Bronchial epithelial cell (primary cell): ENCODE results near the gene CEP120. TPM values are rescaled to one million over a fixed set of nuclear protein-coding genes. Genes with fewer than 3 reads are reported as not detected.
"Not testable (repeated sequence)": the region's sequence is repeated elsewhere in the genome, so short reads cannot be mapped to it uniquely, and the experiment has no call there.

ENCODE experiments used
- DNase-seq: peaks from one replicate; pipeline ENCODE4 v3.0.0-alpha.2; 2010; ENCODE audit warnings: low read depth
- FAIRE-seq: peaks from 2 replicates; lab custom pipeline; 2011; peaks lifted over from hg19 to GRCh38; lab: Jason Lieb, UNC
- H3K27me3 ChIP-seq: 2 replicates; pipeline ENCODE4 v1.5.1; 2011; ENCODE audit warnings: low read length; ENCODE audit not compliant: control insufficient read depth, insufficient read depth
- H3K36me3 ChIP-seq: 2 replicates; pipeline ENCODE4 v1.5.1; 2011; ENCODE audit warnings: low read length; ENCODE audit not compliant: control insufficient read depth, insufficient read depth
- H3K4me3 ChIP-seq: 2 replicates; pipeline ENCODE4 v1.5.1; 2011; ENCODE audit warnings: mild to moderate bottlenecking, low read depth, low read length, control low read depth
- CTCF ChIP-seq: IDR thresholded peaks from 2 replicates; pipeline ENCODE4 v1.5.1; 2011; ENCODE audit warnings: mild to moderate bottlenecking, moderate library complexity, low read length, control low read depth, inconsistent platforms; ENCODE audit not compliant: insufficient read depth, severe bottlenecking
- total RNA-seq: library from RNA; depleted of rRNA; stranded (reverse); fragments of >200 nt; gene quantifications from 2 replicates; pipeline ENCODE4 v1.2.1, GENCODE V29; 2014

CEP120 gene
- total RNA-seq, 1 donor from 2014 or later, result 15.0 TPM

DNA sequence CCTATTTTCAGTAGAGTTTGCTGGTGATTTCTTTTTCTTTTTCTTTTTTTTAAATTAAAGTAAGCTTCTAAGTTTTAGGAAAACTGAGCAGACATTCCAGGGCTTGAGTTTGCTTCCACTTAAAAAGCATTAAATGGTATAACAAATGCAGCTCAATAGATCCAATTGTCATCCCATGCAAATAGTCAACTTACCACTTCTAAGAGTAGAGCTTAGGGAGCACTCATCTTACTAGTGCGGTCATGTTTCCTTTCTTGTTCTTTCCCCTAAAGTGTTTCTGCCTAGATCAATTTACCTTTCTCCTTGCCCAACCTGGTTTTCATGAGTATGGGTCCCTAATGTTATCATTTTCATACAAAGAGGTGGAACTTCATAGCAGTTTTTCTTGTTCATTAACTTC is 13.0 kb upstream of the CEP120 start:
- TF ChIP-seq CTCF, result no peak

GRCh38 chr5:123434796-123435195 is 11.6 kb upstream of the CEP120 start:
- FAIRE-seq, result no peak
- Histone ChIP-seq H3K4me3 (no peak overlapping the region), H3K36me3 (no peaks in the 10 kb centered on the region), H3K27me3 (no peaks in the 10 kb centered on the region)
- no peak for DNase-seq
- no peak for TF ChIP-seq CTCF

More for the DNA sequence above, 13.0 kb upstream of the CEP120 start:
- no peak for FAIRE-seq
- Histone ChIP-seq H3K36me3 (no peaks in the 10 kb centered on the region), H3K27me3 (no peaks in the 10 kb centered on the region), H3K4me3 (no peak overlapping the region)
- no peak for DNase-seq

DNA sequence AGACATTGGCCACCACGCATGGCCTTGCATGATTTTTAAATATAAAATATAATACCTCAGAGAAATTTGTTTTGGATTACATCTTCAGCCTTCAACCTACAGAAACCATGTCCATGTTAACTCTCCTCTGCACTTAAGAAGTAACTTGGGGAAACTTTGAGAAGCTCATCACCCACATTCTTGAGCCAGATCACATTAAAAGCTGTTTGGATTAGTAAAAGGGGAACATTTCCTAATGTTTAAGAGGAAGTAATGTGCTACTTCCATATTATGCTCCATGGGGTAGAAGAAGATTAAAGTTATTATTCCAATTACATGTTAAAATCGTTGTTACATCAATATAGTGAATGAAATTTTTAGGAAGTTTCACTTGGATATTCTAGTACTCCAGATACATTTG is 10.4 kb upstream of the CEP120 start:
- Histone ChIP-seq H3K4me3 (no peak overlapping the region), H3K36me3 (no peaks in the 10 kb centered on the region), H3K27me3 (no peaks in the 10 kb centered on the region)
- no peak for TF ChIP-seq CTCF
- FAIRE-seq (no peak), DNase-seq (no peak)

GRCh38 chr5:123430441-123430840 is 7.2 kb upstream of the CEP120 start:
- H3K4me3 ChIP-seq, H3K36me3 ChIP-seq, H3K27me3 ChIP-seq, DNase-seq, FAIRE-seq: not testable (repeated sequence)

GRCh38 chr5:123429993-123430392 is 6.8 kb upstream of the CEP120 start:
- DNase-seq (peak; percentile 98), FAIRE-seq (peak; percentile 58)
- Histone ChIP-seq H3K27me3 (no peaks in the 10 kb centered on the region), H3K4me3 (no peak overlapping the region), H3K36me3 (no peaks in the 10 kb centered on the region)
- TF ChIP-seq CTCF, result no peak

DNA sequence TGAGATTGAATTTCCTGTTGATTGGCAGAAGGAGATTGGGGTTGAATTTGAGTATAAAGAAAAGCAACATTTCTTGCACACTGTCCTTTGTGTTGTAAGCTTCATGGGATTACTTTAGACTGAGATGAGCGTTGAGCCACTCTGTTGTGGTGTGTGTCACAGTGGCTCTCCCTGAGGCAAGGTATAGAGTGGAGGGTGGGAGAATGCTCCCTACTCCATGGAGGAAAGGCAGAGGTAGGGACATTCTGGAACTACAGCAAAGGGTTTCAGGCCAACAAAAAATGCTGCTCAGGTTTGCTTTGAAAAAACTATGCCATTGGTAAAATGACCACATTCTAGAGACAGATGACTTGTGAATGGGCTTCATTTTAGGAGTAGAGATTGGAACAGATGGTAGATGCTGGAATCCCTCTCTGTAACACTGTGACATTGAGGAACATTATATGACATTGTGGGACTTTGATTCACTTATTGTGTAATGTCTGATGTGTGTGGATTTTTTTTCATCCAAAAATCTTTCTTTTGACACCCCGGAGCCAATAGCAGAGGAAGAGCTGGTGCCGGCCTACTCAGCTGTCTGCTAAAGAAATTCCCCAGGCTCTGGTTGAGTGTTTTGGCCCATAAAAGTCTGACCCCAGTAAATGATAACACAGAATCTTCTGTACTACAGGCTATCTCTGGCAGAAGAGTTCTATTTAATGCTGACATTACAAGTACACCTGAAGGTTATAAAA is 6.2 kb upstream of the CEP120 start:
- DNase-seq (peak; percentile 17), FAIRE-seq (peak; percentile 68)
- TF ChIP-seq CTCF, result no peak
- no peaks in the 10 kb centered on the region for H3K36me3 ChIP-seq
- no peaks in the 10 kb centered on the region for H3K27me3 ChIP-seq
- H3K4me3 ChIP-seq, result no peak overlapping the region
